DOHH2 (cell line): ENCODE measurements around the gene VPS54.
A peak's percentile ranks its signal among the peaks of the same experiment; 100 is the strongest.

ENCODE experiments used
- H3F3A ChIP-seq: fragments of 200-600 bp; sonication (generic), shearing (Covaris generic); 2 replicates; pipeline ENCODE4 v1.6.0; 2016; ENCODE audit warnings: antibody characterized with exemption, mild to moderate bottlenecking; ENCODE audit not compliant: control insufficient read depth, insufficient read depth
- H3K27ac ChIP-seq: fragments of 200-600 bp; sonication (generic); 2 replicates; pipeline ENCODE4 v1.5.1; 2014; ENCODE audit warnings: low read depth, mild to moderate bottlenecking, low read length, moderate library complexity
- H3K27me3 ChIP-seq: fragments of 200-600 bp; sonication (generic); 2 replicates; pipeline ENCODE4 v1.6.1; 2014; ENCODE audit warnings: mild to moderate bottlenecking, low read length, mixed read lengths; ENCODE audit not compliant: control insufficient read depth
- H3K36me3 ChIP-seq: fragments of 200-600 bp; sonication (generic); 2 replicates; pipeline ENCODE4 v1.6.1; 2014; ENCODE audit warnings: mild to moderate bottlenecking, low read length, moderate library complexity, mixed read lengths; ENCODE audit not compliant: control insufficient read depth
- H3K4me1 ChIP-seq: fragments of 200-600 bp; sonication (generic); 2 replicates; pipeline ENCODE4 v1.6.1; 2014; ENCODE audit warnings: mild to moderate bottlenecking, low read length, mixed read lengths; ENCODE audit not compliant: control insufficient read depth
- H3K4me2 ChIP-seq: fragments of 200-600 bp; sonication (generic); 2 replicates; pipeline ENCODE4 v1.6.0; 2014; ENCODE audit warnings: mild to moderate bottlenecking, low read length, moderate library complexity
- H3K4me3 ChIP-seq: fragments of 200-600 bp; sonication (generic); 2 replicates; pipeline ENCODE4 v1.5.1; 2014; ENCODE audit warnings: mild to moderate bottlenecking, low read length, mixed read lengths
- H3K79me2 ChIP-seq: fragments of 200-600 bp; sonication (generic); 2 replicates; pipeline ENCODE4 v1.6.1; 2014; ENCODE audit warnings: mild to moderate bottlenecking, low read length, mixed read lengths; ENCODE audit not compliant: control insufficient read depth
- H3K9me2 ChIP-seq: fragments of 200-600 bp; sonication (generic); replicated peaks from 2 replicates; pipeline ENCODE4 v1.6.1; 2014; ENCODE audit warnings: mild to moderate bottlenecking, low read length, mixed read lengths; ENCODE audit not compliant: control insufficient read depth
- H3K9me3 ChIP-seq: fragments of 200-600 bp; sonication (generic); 2 replicates; pipeline ENCODE4 v1.6.1; 2014; ENCODE audit warnings: antibody characterized with exemption, low read length, mixed read lengths; ENCODE audit not compliant: control insufficient read depth, insufficient read depth
- H4K20me1 ChIP-seq: fragments of 200-600 bp; sonication (generic); 2 replicates; pipeline ENCODE4 v1.6.0; 2014; ENCODE audit warnings: low read depth, mild to moderate bottlenecking, antibody characterized with exemption, low read length, moderate library complexity; ENCODE audit not compliant: control insufficient read depth, insufficient read depth
- EZH2phosphoT487 ChIP-seq: fragments of 200-600 bp; sonication (generic); IDR thresholded peaks from 2 replicates; pipeline ENCODE4 v1.6.1; 2017; ENCODE audit warnings: borderline replicate concordance, mild to moderate bottlenecking, antibody characterized with exemption, low read length, moderate library complexity, mixed read lengths
- TF ChIP-seq, protein P1 (sequence below): fragments of 200-600 bp; sonication (generic); IDR thresholded peaks from one replicate; pipeline ENCODE4 v1.5.1; 2014; ENCODE audit warnings: antibody characterized with exemption, mild to moderate bottlenecking, low read depth, low read length; ENCODE audit not compliant: poor library complexity, severe bottlenecking

VPS54 gene

GRCh38 chr2:63888490-63889402, 130.5 kb downstream of the VPS54 start:
- H3K4me2 ChIP-seq, result no peak overlapping the region
- H3K27me3 ChIP-seq, result no peaks in the 10 kb centered on the region
- no peaks in the 10 kb centered on the region for H3K79me2 ChIP-seq
- no peak overlapping the region for H3K4me3 ChIP-seq
- no peaks in the 10 kb centered on the region for H3K4me1 ChIP-seq
- H3F3A ChIP-seq, result peaks cover 2% of the 10 kb centered on the region; the same call in 1 of the 2 replicates
- peaks cover 93% of the 10 kb centered on the region for H3K36me3 ChIP-seq
- H3K9me3 ChIP-seq, result no peaks in the 10 kb centered on the region
- H3K9me2 ChIP-seq, result no peaks in the 10 kb centered on the region
- H3K27ac ChIP-seq, result no peak overlapping the region
- TF ChIP-seq, protein P1, sequence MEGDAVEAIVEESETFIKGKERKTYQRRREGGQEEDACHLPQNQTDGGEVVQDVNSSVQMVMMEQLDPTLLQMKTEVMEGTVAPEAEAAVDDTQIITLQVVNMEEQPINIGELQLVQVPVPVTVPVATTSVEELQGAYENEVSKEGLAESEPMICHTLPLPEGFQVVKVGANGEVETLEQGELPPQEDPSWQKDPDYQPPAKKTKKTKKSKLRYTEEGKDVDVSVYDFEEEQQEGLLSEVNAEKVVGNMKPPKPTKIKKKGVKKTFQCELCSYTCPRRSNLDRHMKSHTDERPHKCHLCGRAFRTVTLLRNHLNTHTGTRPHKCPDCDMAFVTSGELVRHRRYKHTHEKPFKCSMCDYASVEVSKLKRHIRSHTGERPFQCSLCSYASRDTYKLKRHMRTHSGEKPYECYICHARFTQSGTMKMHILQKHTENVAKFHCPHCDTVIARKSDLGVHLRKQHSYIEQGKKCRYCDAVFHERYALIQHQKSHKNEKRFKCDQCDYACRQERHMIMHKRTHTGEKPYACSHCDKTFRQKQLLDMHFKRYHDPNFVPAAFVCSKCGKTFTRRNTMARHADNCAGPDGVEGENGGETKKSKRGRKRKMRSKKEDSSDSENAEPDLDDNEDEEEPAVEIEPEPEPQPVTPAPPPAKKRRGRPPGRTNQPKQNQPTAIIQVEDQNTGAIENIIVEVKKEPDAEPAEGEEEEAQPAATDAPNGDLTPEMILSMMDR, result peak; percentile 89
- TF ChIP-seq EZH2phosphoT487, result no peak
- H4K20me1 ChIP-seq, result no peaks in the 10 kb centered on the region

DNA sequence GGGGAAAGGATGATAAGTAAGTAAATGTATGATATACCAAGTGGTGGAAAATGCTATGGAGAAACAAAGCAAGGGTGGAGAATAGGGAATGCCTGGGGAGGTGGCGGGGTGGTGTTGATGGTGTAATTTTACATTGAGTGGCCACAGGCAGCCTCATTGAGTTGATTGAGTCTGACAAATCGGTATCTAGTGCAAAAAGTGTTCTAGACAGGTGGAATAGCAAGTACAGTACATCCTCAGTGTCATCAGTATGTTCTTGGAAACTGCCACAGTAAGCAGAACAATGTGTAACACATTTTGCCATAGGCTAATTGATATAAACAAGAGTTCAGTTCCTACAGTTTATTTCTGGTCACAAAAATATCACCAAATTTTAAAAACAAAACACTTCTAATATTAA, 131.2 kb downstream of the VPS54 start:
- H3K27me3 ChIP-seq, result no peaks in the 10 kb centered on the region
- H3K4me1 ChIP-seq, result no peaks in the 10 kb centered on the region
- peaks cover 93% of the 10 kb centered on the region for H3K36me3 ChIP-seq
- no peak for TF ChIP-seq EZH2phosphoT487
- TF ChIP-seq, protein P1, result no peak
- no peak overlapping the region for H3K4me2 ChIP-seq
- H3F3A ChIP-seq, result peaks cover 2% of the 10 kb centered on the region; the same call in 1 of the 2 replicates
- H3K4me3 ChIP-seq, result no peak overlapping the region
- H3K9me3 ChIP-seq, result no peaks in the 10 kb centered on the region
- H4K20me1 ChIP-seq, result no peaks in the 10 kb centered on the region
- no peaks in the 10 kb centered on the region for H3K79me2 ChIP-seq
- H3K27ac ChIP-seq, result no peak overlapping the region
- no peaks in the 10 kb centered on the region for H3K9me2 ChIP-seq

DNA sequence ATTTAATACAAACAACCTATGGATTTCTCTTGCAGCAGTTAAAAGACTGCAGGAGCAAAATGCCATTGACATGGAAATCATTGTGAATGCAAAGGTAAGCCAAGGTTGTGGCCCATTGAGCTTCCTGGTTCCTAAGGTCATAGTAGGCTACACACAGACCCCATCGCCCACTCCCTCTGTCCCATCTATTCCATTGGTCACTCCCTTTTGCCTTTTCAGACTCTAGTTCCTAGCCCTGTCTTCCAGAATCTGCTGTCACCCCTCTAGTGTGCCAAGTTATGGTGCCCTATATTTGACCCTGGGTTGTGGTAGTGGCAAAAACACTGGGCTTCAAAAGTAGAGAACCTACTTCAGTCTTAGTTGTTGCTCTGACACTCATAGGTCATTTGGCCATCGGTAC, 132.8 kb downstream of the VPS54 start:
- H3K36me3 ChIP-seq, result peaks cover 93% of the 10 kb centered on the region
- no peaks in the 10 kb centered on the region for H3K79me2 ChIP-seq

More for the DNA sequence above, 132.8 kb downstream of the VPS54 start:
- Histone ChIP-seq H3F3A (peaks cover 2% of the 10 kb centered on the region; the same call in 1 of the 2 replicates), H3K27ac (no peak overlapping the region), H4K20me1 (no peaks in the 10 kb centered on the region), H3K4me3 (no peak overlapping the region), H3K4me2 (no peak overlapping the region), H3K9me2 (no peaks in the 10 kb centered on the region), H3K9me3 (no peaks in the 10 kb centered on the region), H3K27me3 (no peaks in the 10 kb centered on the region), H3K4me1 (no peaks in the 10 kb centered on the region)
- no peak for TF ChIP-seq EZH2phosphoT487
- TF ChIP-seq, protein P1, result no peak
